ENCODE data around the gene PEDS1. TPM values are rescaled to one million over a fixed set of nuclear protein-coding genes. Genes with fewer than 3 reads are reported as not detected.

PEDS1 gene
- total and polyA plus RNA-seq, 2 of the 13 experiments (the other 11 are each of a cell fraction or from before 2014, with no cell fraction given) = 30.5 to 93.9 TPM

DNA sequence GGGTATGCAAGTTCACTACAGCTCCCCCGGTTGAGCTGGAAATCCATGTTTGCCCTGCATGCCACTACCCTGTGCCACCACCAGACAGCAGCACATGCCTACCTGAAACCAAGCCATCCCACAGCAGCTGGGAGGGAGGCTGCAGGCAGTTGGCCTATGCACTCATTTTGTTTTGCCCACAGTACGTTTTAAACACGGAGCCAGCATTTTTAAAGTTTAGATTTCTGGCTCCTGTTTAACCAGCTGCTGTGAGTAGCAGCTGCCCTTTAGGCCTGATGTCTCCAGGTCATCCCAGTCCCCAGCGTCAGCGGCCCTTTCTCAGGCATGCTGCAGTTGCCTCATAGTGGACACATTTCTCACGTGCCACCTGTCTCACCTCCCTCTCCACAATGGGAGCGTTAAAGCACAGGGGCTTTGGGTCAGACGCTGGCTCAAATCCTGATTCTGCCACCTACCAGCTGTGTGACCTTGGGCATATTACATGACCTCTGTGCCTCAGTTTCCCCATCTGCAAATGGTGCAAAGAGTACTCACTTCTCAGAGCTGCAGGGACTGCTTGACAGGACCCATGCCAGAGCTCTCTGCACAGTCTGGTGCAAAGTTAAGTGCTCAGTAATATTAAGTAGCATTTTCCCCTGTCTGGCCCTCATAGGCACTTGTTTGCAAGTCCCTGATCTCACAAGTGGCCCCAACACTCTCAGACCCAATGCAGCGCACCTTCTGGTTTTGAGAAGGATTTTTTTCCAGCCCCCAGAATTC lies 32.4 kb downstream of the PEDS1 start (continued):
- 0 out of 2 replicates have a peak, but pooled peaks have one; percentile 11 for TF ChIP-seq RERE (CRISPR knock-in tag; IDR thresholded peaks at IDR 0.05; ENCODE audit: low read depth)
- TF ChIP-seq ASH2L (IDR thresholded peaks at IDR 0.05; ENCODE audit: insufficient read length, low read depth, low read length) = peak; percentile 37
- peak; percentile 57; the same call in 1 of the 2 replicates for TF ChIP-seq MEF2D (CRISPR knock-in tag; IDR thresholded peaks at IDR 0.05)
- TF ChIP-seq, protein P1, sequence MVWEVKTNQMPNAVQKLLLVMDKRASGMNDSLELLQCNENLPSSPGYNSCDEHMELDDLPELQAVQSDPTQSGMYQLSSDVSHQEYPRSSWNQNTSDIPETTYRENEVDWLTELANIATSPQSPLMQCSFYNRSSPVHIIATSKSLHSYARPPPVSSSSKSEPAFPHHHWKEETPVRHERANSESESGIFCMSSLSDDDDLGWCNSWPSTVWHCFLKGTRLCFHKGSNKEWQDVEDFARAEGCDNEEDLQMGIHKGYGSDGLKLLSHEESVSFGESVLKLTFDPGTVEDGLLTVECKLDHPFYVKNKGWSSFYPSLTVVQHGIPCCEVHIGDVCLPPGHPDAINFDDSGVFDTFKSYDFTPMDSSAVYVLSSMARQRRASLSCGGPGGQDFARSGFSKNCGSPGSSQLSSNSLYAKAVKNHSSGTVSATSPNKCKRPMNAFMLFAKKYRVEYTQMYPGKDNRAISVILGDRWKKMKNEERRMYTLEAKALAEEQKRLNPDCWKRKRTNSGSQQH (CRISPR knock-in tag; IDR thresholded peaks at IDR 0.05; ENCODE audit: low read depth) = 0 out of 2 replicates have a peak, but pooled peaks have one; percentile 57
- peak; percentile 27; the same call in 1 of the 2 replicates for TF ChIP-seq GABPB1 (CRISPR knock-in tag; IDR thresholded peaks at IDR 0.05)
- TF ChIP-seq ZNF614 (CRISPR knock-in tag; IDR thresholded peaks at IDR 0.05; ENCODE audit: borderline replicate concordance) = peak; percentile 77; the same call in 1 of the 2 replicates
- no peak; the same call in 1 of the 2 replicates for TF ChIP-seq ZNF746 (CRISPR knock-in tag; IDR thresholded peaks at IDR 0.05)
- no peak for TF ChIP-seq ZNF484 (CRISPR knock-in tag; IDR thresholded peaks at IDR 0.05; ENCODE audit: borderline replicate concordance, low read depth)
- no peak for TF ChIP-seq TP53 (CRISPR knock-in tag; conservative IDR thresholded peaks at IDR 0.05)
- TF ChIP-seq ZBTB21 (CRISPR knock-in tag; IDR thresholded peaks at IDR 0.05) = peak; percentile 6; the same call in 1 of the 2 replicates
- peak; percentile 46; the same call in 1 of the 2 replicates for TF ChIP-seq ZNF280D (CRISPR knock-in tag; IDR thresholded peaks at IDR 0.05)
- TF ChIP-seq MXD4 (CRISPR knock-in tag; IDR thresholded peaks at IDR 0.05) = peak; percentile 82
- TF ChIP-seq CREM (IDR thresholded peaks at IDR 0.05) = peak; percentile 42; the same call in 1 of the 2 replicates
- TF ChIP-seq CREM (CRISPR knock-in tag; IDR thresholded peaks at IDR 0.05) = no peak
- peak; percentile 87; the same call in 1 of the 2 replicates for TF ChIP-seq MAZ (IDR thresholded peaks at IDR 0.05; ENCODE audit: borderline replicate concordance, low read depth, low read length)
- no peak; the same call in 1 of the 2 replicates for TF ChIP-seq MAZ (CRISPR knock-in tag; IDR thresholded peaks at IDR 0.05; ENCODE audit: low read depth)
- 0 out of 2 replicates have a peak, but pooled peaks have one; percentile 18 for TF ChIP-seq PITX1 (CRISPR knock-in tag; IDR thresholded peaks at IDR 0.05)
- no peak for TF ChIP-seq NFATC3 (CRISPR knock-in tag; IDR thresholded peaks at IDR 0.05)

All from HepG2 (cell line).